ENCODE measurements around the gene DTNA.
"Not testable (repeated sequence)": the region's sequence is repeated elsewhere in the genome, so short reads cannot be mapped to it uniquely, and the experiment has no call there.

DTNA gene

DNA sequence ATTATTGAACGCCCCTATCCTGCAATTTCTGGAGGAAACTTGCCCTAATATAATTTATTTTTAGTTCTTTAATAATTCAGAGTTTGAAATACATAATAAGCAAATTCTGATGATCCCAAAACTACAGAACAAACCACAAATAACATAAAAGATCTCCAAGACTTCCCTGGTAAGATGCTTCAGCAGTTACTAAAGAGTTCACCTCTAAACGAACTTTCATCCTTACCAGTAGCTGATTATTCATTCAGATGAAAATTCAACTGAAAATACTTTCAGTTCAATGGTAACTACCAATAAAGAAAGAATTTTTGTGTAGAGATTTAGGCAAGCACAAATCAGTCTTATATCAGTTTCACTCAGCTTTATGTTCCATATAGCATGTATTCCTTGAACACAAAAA lies 201.0 kb downstream of the DTNA start:
- no peak for DNase-seq

DNA sequence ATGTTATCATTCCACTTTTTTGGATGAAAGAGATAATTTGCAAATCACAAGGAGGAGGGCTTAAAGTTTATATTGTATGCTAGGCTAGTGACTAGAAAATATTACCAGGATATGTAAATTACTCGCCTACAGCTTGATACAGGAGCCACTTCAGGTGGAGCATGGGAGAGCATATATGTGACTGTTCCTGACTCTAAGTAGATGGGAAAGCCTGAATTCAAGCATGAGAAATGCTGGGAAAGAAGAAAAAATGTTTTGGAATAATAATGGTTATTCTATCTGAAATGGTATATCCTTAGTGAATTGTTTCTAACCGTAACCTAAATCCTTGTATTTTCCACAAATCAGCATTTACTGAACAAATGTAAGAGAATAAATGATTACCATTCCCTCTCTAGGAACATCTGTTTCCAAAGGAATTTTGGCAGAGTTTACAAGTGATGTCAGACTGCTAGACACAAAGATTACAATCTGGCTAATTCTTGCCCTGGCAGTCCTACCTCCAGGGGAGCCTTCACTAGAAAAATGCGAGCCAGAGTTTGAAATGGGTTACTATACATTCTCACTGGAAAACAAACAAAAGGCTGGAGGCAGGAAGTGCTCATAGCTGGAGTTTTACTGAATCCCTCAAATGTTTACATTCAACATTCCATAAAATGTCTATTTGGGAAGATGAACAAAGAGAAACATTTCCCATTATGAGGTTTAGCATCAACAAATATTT lies 201.7 kb downstream of the DTNA start:
- DNase-seq, result peak; percentile 75

DNA sequence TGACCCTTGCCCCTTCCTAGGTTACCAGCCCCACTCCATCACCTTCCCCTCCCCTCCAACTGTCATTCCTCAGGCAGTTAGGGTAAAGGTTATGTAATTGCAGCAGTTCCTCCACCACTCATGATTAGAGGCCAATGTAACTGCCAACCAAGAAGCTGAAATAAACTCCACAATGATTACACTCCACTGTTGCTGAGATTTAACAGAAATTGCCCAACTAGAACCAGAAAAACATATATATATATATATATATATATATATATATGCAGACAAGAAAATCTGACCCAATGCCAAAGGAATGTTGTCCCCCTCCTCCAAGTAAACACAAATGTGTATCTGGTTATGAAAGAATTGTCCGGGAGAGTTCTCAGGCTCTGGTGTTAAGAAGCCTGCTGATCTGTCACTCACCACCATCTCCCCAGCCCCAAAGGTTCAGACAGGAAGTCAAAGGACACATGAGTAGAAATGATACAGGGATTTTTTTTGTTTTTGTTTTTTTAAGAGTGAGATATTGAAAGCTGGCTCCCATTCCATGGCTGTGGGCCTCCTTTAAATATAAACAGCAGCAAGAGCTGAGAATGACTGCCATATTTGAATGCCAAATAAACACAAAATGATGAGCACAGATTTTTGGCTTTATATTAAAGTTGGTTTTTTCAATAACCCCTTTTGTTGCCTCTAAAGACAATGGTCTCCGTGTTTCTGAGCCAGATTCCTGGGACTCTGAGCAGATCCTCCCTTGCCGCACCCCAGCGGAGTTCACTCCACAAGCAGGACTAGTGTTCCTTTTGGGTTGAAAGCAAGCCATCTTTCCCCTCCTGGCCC lies 204.0 kb downstream of the DTNA start:
- DNase-seq, result no peak

DNA sequence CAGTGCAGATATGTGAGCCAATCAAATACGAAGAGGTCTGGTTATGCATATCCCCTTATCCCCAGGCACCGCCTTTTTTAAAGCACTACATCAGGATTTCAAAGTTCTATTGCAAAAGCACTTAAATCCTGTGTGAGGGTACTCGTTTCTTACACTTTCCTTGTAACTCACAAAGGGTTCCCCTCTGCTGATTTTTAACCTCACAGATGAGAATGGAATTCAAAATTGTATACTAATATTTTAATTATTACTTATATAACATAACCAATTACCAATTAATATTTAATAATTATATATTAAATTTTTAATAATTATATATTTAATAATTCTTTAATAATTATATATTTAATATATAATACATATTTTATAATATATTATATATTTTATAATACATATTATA lies 204.9 kb downstream of the DTNA start:
- no peak for DNase-seq

DNA sequence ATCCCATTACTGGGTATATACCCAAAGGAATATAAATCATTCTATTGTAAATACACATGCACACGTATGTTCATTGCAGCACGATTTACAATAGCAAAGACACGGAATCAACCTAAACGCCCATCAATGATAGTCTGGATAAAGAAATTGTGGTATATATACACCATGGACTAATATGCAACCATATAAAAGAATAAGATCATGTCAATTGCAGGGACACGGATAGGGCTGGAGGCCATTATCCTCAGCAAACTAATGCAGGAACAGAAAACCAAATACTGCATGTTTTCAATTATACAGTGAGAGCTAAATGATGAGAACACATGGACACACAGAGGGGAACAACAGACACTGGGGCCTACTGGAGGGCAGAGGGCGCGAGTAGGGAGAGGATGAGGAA lies 206.4 kb downstream of the DTNA start:
- DNase-seq, result not testable (repeated sequence)

DNA sequence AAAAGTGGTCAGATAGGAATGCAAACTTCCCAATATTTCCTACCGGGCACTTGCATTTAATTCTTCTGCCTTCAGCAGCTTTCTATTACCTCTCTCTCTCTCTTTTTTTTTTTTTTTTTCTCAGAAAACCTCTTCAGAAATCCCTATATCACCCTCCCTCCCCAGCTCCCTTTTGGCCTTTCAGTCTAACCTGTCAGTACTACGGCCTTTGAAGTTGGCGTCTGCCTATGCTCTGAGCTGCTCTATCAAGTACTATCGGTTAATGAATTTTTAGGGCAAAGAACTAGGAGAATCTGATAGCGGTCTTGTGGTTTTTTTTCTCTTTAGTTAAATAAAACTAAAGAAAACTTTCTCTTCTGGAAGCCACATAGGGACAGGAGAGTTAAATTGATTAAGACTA lies 208.8 kb downstream of the DTNA start:
- DNase-seq, result no peak

DNA sequence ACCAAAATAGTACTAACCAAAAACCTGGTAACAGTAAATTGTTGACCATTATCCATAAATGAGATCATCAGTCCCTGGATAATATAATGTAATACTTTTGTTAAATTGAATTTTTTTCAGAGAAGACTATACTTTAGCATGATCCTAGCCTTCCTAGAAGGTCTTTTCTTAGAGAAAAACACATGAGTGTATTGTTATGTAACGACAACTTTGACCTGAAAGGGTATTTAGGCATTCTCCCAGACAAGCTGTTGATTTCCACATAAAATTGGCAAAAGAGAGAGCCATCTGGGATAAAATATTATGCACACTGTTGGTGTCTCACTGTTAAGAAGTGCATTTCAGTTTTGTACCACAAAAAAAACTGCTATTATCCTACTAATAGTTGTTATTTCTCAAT lies 211.1 kb downstream of the DTNA start:
- no peak for DNase-seq

DNA sequence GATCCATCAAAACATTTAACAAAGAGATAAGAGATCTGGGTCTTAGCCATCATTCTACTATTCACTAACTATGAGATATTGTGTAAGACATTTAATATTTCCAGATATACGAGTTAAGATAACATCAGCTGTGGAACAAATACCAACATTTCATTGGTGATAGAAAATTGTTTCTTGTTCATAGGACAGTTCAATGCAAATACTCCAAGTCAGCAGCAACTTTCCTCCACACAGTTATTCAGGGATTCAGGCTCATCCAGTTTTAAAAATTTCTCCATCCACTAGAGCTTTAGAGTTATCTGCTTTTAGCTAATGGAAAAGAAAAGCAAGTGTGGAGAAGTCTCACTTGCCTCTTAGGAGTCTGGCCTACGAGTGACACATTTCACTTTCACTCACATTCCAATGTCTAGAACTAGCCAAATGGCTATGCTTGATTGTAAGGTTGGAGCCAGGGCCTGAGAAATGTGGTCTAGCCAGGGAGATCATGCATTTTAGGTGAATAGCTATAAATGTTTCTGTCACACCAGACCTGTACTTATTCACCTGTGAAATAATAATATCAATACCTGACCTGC lies 211.8 kb downstream of the DTNA start:
- peak; percentile 9 for DNase-seq

DNA sequence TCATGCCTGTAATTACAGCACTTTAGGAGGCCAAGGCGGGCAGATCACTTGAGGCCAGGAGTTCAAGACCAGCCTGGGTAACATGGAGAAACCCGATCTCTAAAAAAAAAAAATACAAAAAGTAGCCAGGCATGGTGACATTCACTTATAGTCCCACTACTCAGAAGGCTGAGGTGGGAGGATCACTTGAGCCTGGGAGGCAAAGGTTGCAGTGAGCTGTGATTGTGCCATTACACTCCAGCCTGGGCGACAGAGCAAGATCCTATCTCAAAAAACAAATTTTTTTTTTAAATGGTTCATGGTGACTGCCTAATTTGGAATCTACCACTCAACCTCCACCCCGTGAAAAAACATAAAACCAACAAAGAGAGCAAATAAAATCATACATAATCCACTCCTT lies 212.5 kb downstream of the DTNA start:
- not testable (repeated sequence) for DNase-seq

DNA sequence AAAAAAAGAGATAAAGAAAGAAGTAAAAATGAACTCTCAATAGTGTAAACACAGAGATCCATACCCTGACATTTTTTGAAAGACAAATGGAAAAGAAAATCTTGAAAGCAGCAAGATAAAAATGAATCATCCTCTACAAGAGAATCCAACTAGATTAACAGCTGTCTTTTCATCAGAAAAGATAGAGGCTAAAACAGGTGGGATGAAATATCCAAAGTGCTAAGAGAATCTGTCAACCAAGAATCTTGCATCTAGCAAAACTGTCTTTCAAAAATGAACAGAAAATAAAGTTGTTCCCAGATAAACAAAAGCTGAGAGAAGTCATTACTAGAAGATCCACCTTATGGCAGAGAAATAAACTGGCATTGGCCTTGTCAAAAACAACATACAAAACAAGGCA lies 213.8 kb downstream of the DTNA start:
- no peak for DNase-seq

DNA sequence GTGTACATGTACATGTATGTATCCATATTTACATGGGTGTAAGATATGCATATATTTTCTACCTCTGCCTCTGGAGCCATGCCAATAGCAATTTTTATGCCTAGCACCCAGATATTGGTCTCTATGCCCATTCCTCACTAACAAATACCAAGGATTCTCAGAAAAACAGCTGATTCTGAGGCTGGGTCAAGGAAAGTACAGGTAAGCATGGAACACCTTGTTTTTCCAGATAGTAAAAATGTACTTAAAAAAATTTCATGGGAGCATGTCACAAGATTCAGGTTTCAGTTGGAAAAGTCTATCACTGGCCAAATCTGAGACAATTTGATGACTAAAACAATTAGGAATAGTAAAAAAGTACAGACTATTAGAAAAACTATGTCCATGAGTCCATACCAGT lies 216.6 kb downstream of the DTNA start:
- DNase-seq, result no peak

DNA sequence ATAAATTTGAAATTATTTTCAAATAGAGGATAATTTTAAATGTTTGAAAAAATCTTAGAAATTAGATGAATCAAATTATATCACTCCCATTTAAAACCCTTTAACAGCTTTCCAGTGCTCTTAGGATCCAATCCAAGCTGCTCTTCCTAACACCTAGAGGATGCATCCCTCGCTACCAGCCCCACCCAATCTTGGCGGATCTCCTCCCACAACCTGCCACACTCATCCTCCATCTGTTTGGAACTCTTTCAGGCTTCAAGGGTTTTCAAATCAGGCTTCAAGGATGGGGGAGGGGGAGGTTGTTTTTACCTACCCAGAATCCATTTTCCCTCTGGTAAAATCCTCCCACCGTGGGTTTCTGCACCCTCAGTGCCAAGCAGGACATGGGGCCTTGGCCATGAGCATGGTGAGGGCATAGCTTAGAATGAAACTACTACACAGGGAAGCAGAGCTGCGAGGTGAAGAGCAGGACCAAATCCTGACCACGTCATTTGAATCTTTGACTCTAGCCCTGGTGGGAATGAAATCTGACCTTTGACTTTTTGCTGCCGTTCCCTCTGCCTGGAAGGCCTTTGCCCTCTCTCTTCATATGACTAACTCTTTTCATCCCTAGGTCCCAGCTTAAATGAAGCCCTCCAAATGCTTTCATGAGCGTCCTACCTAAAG lies 218.1 kb downstream of the DTNA start:
- DNase-seq, result no peak

DNA sequence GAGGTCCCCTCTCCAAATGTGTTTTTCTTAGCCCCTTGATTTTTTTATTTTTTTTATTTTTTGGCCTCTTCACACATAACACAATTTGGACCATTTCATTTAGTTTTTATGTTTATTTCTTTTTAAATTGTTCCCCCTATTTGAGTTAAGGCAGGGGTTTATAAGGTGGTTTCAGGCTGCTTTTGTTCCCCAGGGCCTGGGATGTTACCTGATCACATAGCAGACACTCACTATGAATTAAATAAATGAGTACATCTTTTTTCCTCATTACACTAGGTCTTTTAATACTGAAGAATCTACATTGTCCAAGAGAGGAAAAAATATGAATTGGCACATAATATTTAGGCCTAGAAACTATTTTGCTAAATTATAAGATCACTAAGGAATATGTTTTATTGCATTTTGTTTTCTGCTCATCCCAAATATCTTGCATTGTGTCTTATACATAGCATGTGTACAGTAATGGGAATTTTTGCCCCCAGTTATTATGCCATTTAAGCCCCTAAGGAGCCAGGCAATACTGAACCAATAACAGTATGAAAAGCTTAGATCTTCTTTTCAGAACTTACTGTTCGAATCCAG lies 218.7 kb downstream of the DTNA start:
- DNase-seq, result no peak

DNA sequence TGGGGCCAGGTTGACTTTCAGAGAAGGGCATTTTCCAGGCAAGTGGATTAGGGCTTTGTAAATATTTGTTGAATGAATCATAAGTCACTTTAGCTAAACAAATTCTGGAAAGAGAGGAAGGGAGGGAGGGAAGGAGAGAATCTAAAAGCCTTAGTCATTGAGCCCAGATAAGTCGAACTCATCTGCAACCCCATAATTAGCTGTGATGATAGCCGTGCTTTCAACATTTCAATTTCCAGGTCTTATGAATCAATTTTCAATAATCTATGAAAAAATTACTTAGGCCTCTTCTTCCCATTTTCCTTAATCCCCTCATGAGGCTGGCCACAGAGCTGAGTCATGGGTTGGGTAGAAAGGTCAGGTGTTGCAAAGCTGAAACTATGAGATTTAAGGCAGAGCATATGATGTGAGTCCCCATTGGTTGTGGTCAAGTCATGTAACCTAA lies 219.3 kb downstream of the DTNA start:
- DNase-seq, result peak; percentile 63

DNA sequence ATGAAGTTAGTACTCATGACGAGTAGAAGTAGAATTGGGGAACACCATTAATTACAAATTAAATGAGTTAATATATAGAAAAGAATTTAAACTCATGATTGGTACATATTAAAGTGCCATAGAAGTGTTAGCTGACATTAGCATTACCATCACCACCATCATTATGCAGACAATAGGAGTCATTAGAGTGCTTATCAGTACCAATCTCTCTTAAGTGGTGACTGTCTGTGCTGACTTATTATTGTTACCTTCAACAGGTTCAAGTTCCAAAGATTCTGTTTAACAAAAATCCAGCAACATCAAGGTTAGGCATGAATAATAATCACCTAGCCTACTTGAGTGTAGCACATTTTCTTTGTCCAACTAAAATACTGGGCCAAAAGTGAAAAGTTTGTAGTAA lies 222.3 kb downstream of the DTNA start:
- DNase-seq, result no peak

DNA sequence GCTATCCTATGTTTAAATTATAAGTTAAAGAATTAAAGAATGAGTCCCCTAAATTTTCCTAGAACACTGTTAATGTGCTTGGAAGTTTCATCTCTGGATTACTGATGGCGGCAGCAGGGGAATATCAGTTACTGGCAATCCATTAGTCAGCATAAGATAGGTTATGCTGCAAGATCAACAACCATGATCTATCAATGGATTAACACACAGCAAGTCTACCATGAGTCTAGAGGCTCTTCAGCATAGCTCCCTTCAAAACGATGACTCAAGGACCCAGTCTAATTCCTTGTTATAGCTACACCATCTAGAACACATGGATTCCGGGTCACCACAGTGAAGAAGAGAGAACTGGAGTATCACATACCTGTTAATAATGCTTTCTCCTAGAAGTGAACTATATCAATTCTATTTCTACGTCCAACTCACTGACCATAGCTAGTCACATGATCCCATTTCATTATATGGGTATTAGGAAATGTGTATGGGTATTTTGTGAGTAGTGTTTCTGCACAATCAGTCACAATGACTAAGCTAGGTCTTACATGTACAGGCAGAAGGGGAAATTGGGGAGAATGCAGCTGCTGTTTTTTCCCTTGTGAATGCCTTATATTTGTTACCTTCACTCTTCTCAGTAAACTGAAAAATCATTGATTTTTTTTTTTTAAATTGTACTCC lies 222.8 kb downstream of the DTNA start:
- no peak for DNase-seq

DNA sequence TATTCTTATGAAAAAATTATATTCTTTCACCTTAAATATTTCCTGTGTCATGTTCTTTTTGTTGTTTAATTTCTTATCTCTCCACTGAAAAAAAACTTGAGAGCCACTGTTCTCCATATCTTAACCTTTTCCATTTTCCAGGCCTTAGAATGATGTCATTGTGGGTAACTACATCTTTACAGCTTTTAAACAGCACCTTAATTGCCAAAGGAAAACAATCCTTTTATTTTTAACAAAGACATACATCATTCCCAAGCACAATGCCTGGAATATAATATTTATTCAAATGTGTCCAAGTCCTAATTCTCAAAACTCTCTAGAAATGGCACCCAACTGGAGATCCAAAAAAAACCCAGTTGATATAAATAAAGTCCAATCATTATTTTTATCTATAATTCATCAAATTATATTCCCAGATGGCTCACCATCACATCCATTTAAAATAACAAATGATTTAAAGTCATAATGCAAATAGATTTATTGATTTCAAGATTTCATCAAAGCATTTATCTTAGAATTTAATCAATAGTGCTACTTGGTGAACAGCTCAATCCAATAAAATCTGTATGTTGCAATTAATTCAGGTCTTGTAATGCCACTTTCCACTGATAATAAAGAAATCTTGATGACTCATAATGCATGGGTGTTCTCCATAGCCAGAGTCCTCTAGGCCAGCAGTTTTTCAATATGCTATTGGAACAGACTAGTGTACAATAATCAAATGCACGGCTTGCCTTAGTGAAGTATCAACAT lies 224.0 kb downstream of the DTNA start:
- no peak for DNase-seq

DNA sequence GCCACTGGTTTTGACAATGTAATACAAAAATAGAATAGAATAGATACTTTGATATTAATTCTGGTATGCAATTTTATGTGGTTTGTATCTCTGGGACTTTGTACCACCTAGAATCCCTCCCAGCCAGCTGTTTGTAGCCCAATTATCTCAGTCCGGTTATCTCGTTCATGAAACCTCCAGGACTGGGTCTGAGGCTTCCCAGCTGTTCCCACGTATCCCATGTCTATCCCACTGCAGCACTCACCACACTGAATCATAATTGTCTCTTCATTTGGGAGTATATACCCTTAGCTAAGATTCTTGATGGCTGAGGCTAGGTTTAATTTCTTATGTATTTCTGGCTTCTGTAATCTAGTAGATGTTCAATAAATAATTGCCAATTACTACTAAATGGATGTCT lies 226.7 kb downstream of the DTNA start:
- DNase-seq, result no peak

DNA sequence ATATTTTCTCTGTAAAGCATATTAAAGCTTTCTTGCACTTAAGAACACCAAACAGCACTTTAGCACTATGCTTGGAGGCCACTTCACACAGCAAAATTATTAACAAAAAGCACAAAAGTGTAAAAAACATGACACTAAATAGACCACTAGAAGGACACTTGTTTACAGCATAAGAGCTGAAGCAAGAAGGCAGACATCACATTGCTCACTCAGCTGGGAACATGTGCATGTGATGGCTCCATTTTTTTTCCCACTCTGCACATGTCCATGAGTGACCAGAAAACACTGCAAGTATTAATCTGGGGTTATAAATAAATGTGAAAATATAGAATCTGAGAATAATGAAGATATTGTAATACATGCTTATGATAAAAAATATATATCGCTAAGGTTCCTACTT lies 228.0 kb downstream of the DTNA start:
- DNase-seq, result no peak
